GM12878 (cell line): ENCODE results near the gene MLLT3. TPM values are rescaled to one million over a fixed set of nuclear protein-coding genes. Genes with fewer than 3 reads are reported as not detected.

Source experiments
- ATAC-seq: fragments of 200-7000 bp; cut with Tn5 transposase; 3 replicates; pipeline ENCODE4 v1.9.1; 2020; ENCODE audit warnings: mild to moderate bottlenecking, moderate library complexity
- BruUV-seq: library from RNA; stranded (reverse); fragments of 400-500 nt; replicated peaks from 2 replicates; lab custom pipeline; 2021; lab: Mats Ljungman, UMichigan
- CTCF ChIA-PET: fragments of 300-600 bp; sonication (Branson Sonifier 250); formaldehyde crosslinking; extraction: SDS; loops from one replicate; lab custom pipeline; 2021; ENCODE audit warnings: inconsistent platforms; lab: Yijun Ruan, JAX
- POLR2A ChIA-PET: fragments of 350-600 bp; formaldehyde crosslinking; extraction: SDS; loops from one replicate; lab custom pipeline; 2021; ENCODE audit warnings: inconsistent platforms; lab: Charles Lee
- RAD21 ChIA-PET: fragments of 300-600 bp; sonication (Branson Sonifier 250); formaldehyde crosslinking; loops from one replicate; lab custom pipeline; 2023; ENCODE audit warnings: antibody characterized with exemption; ENCODE audit not compliant: unreplicated experiment; lab: Charles Lee
- SMC1A ChIA-PET: fragments of 300-600 bp; sonication (Branson Sonifier 250); formaldehyde crosslinking; loops from one replicate; lab custom pipeline; 2023; ENCODE audit not compliant: unreplicated experiment, uncharacterized antibody; lab: Charles Lee
- DNase-seq: peaks from one replicate; pipeline ENCODE4 v3.0.0-alpha.2; 2011; ENCODE audit warnings: low read depth, low spot score
- FAIRE-seq: peaks from 3 replicates; lab custom pipeline; 2011; peaks lifted over from hg19 to GRCh38; lab: Jason Lieb, UNC
- H2AFZ ChIP-seq: 2 replicates; pipeline ENCODE4 v1.6.0; 2011; ENCODE audit warnings: low read depth, low read length, control low read depth; ENCODE audit not compliant: control insufficient read depth
- H3K27ac ChIP-seq: 2 replicates; pipeline ENCODE4 v1.5.1; 2011; ENCODE audit warnings: control low read depth; ENCODE audit not compliant: control insufficient read depth, insufficient read depth
- H3K27me3 ChIP-seq, 2 experiments: replicated peaks in 1 of 2; 2 replicates each; pipeline versions ENCODE4 v1.6.0 to v1.6.1; 2011; ENCODE audit warnings: low read length in 1 of 2; ENCODE audit not compliant: control insufficient read depth in 2 of 2, insufficient read depth in 2 of 2
- H3K36me3 ChIP-seq, 2 experiments: 2 replicates each; pipeline ENCODE4 v1.5.1; 2011; ENCODE audit warnings: low read length in 1 of 2; ENCODE audit not compliant: control insufficient read depth in 2 of 2, insufficient read depth in 2 of 2
- H3K4me1 ChIP-seq: 2 replicates; pipeline ENCODE4 v1.6.1; 2011; ENCODE audit warnings: mild to moderate bottlenecking, low read length, moderate library complexity, mixed read lengths; ENCODE audit not compliant: control insufficient read depth, insufficient read depth
- H3K4me2 ChIP-seq: 2 replicates; pipeline ENCODE4 v1.6.0; 2011; ENCODE audit warnings: control low read depth; ENCODE audit not compliant: control insufficient read depth, insufficient read depth
- H3K4me3 ChIP-seq: fragments of 200-600 bp; sonication (generic); 2 replicates; pipeline ENCODE4 v1.5.1; 2016
- H3K79me2 ChIP-seq: 2 replicates; pipeline ENCODE4 v1.6.0; 2011; ENCODE audit warnings: low read length; ENCODE audit not compliant: control insufficient read depth, insufficient read depth
- H3K9ac ChIP-seq: 2 replicates; pipeline ENCODE4 v1.8.0; 2011; ENCODE audit warnings: low read length, control low read depth, mixed read lengths; ENCODE audit not compliant: control insufficient read depth, insufficient read depth
- H3K9me3 ChIP-seq: replicated peaks from 3 replicates; pipeline ENCODE4 v1.5.1; 2011; ENCODE audit warnings: mild to moderate bottlenecking, low read length; ENCODE audit not compliant: control insufficient read depth, insufficient read depth
- H4K20me1 ChIP-seq: 2 replicates; pipeline ENCODE4 v1.6.0; 2011; ENCODE audit not compliant: control insufficient read depth, insufficient read depth
- ATF2 ChIP-seq: IDR thresholded peaks from 2 replicates; pipeline ENCODE4 v1.6.1; 2012; ENCODE audit warnings: low read length, inconsistent platforms
- BHLHE40 ChIP-seq, 2 experiments: fragments of 450-650 bp in 1 of 2; IDR thresholded peaks; 2 replicates each; pipeline ENCODE4 v1.6.1; 2011 to 2017; ENCODE audit warnings: low read depth in 2 of 2, borderline replicate concordance in 1 of 2, improper control_type of control experiment in 1 of 2, low read length in 1 of 2, mild to moderate bottlenecking in 1 of 2
- BRCA1 ChIP-seq: IDR thresholded peaks from 2 replicates; pipeline ENCODE4 v1.6.1; 2011; ENCODE audit warnings: low read depth, low read length, improper control_type of control experiment
- E4F1 ChIP-seq: fragments of 450-650 bp; IDR thresholded peaks from 2 replicates; pipeline ENCODE4 v1.6.1; 2018; ENCODE audit warnings: borderline replicate concordance, mild to moderate bottlenecking; ENCODE audit not compliant: partially characterized antibody
- ESRRA ChIP-seq: IDR thresholded peaks from 2 replicates; pipeline ENCODE4 v1.6.1; 2012; ENCODE audit warnings: mild to moderate bottlenecking, low read length, improper control_type of control experiment
- GATAD2B ChIP-seq: fragments of 450-650 bp; conservative IDR thresholded peaks from 2 replicates; pipeline ENCODE4 v1.6.1; 2017; ENCODE audit warnings: low read depth, mild to moderate bottlenecking, moderate library complexity
- MEF2A ChIP-seq: IDR thresholded peaks from 2 replicates; pipeline ENCODE4 v1.6.1; 2011; ENCODE audit warnings: low read depth, mild to moderate bottlenecking, low read length, moderate library complexity; ENCODE audit not compliant: insufficient read depth
- NFIC ChIP-seq: IDR thresholded peaks from 2 replicates; pipeline ENCODE4 v1.6.1; 2012; ENCODE audit warnings: low read depth, mild to moderate bottlenecking, inconsistent platforms, low read length, moderate library complexity
- NRF1 ChIP-seq: conservative IDR thresholded peaks from 2 replicates; pipeline ENCODE4 v1.6.1; 2011; ENCODE audit warnings: mild to moderate bottlenecking, low read depth, low read length, improper control_type of control experiment
- PAX8 ChIP-seq: fragments of 450-650 bp; IDR thresholded peaks from 2 replicates; pipeline ENCODE4 v1.6.1; 2017; ENCODE audit warnings: mild to moderate bottlenecking, moderate library complexity
- POLR2A ChIP-seq: IDR thresholded peaks from 2 replicates; pipeline ENCODE4 v1.6.1; 2011; ENCODE audit warnings: low read depth, mild to moderate bottlenecking, low read length
- POLR2AphosphoS5 ChIP-seq: IDR thresholded peaks from 2 replicates; pipeline ENCODE4 v1.6.1; 2011; ENCODE audit warnings: mild to moderate bottlenecking, low read length, inconsistent platforms
- RUNX3 ChIP-seq: IDR thresholded peaks from 2 replicates; pipeline ENCODE4 v1.6.1; 2012; ENCODE audit warnings: low read length, inconsistent platforms
- TBL1XR1 ChIP-seq: IDR thresholded peaks from 2 replicates; pipeline ENCODE4 v1.6.1; 2012; ENCODE audit warnings: low read depth, low read length, improper control_type of control experiment
- ZBTB40 ChIP-seq: fragments of 450-650 bp; IDR thresholded peaks from 2 replicates; pipeline ENCODE4 v1.6.1; 2016; ENCODE audit warnings: mild to moderate bottlenecking, moderate library complexity, borderline replicate concordance
- ZNF217 ChIP-seq: fragments of 450-650 bp; IDR thresholded peaks from 2 replicates; pipeline ENCODE4 v1.6.1; 2017; ENCODE audit warnings: antibody characterized with exemption, mild to moderate bottlenecking
- WGBS: methylation state at CpG from one replicate; pipeline ENCODE4 v1.1.6; 2016; ENCODE audit warnings: low lambda C conversion rate; ENCODE audit not compliant: insufficient replicate concordance, insufficient coverage; ENCODE audit errors: missing lambda C conversion rate; 5-methylcytosine and 5-hydroxymethylcytosine counted together
- in situ Hi-C: fragments of 300-500 bp; cut with MboI; formaldehyde crosslinking; loops from 9 replicates; pipeline ENCODE4 v1.14.3; 2018; ENCODE audit warnings: mixed read lengths
- intact Hi-C: fragments of 100-400 bp; cut with micrococcal nuclease; formaldehyde crosslinking; loops from one replicate; pipeline ENCODE4 v1.14.2; 2022; ENCODE audit not compliant: unreplicated experiment
- polyA plus RNA-seq, 11 experiments: library from polyadenylated mRNA; depleted of rRNA in 4 of 11; unstranded in 6 of 11; stranded (reverse) in 5 of 11; fragments of >200 nt; fragmentation: Nextera tagmentation in 4 of 11; fragmentation: Illumina TruSeq in 1 of 11; extraction: Ambion mirVana in 4 of 11; extraction: Trizol in 1 of 11; gene quantifications; 1 replicate in 1 of 11; 2 replicates in 10 of 11; pipeline versions ENCODE4 v1.2.1 to v1.2.3, GENCODE V29; 2011 to 2016; ENCODE audit warnings: inconsistent platforms in 2 of 11, missing spikeins in 2 of 11, low read depth in 1 of 11
- total RNA-seq, 4 experiments: library from RNA; depleted of rRNA in 3 of 4; stranded (reverse); fragments of >200 nt in 3 of 4; fragmentation: Illumina TruSeq in 1 of 4; extraction: Trizol in 1 of 4; gene quantifications; 2 replicates each; pipeline versions ENCODE4 v1.2.1 to v1.2.3, GENCODE V29; 2013 to 2021

MLLT3 gene
- total and polyA plus RNA-seq, 10 of the 15 experiments (the other 5 are each of a cell fraction or from before 2014, with no cell fraction given), result 17.7 to 72.3 (median 35.6) TPM

- TF ChIP-seq NFIC (peak; percentile 61; the same call in 1 of the 2 replicates), ATF2 (0 out of 2 replicates have a peak, but pooled peaks have one; percentile 44), POLR2A (no peak), RUNX3 (peak; percentile 71), E4F1 (no peak), MEF2A (peak; percentile 91), GATAD2B (no peak), ZNF217 (no peak), BHLHE40 (IDR thresholded peaks at IDR 0.05; ENCODE audit: borderline replicate concordance in 1 of 2, low read depth in 2 of 2, low read length in 1 of 2) (no peak), ZBTB40 (peak; percentile 50; the same call in 1 of the 2 replicates), NRF1 (no peak), PAX8 (no peak), BRCA1 (no peak), ESRRA (no peak), TBL1XR1 (no peak), POLR2AphosphoS5 (no peak)
- H4K20me1 ChIP-seq, result no peaks in the 10 kb centered on the region
- no TSS peak for BruUV-seq
- ChIA-PET RAD21 (interaction anchor here (0.9 to 1.6 kb wide), 7 partner anchors 52 to 515 kb away, joined by 3 to 8 read pairs (median 3); partner anchors contain the start of gene MLLT3), POLR2A (interaction anchor here (1.4 kb wide), 1 partner anchor 12 kb away, joined by 3 read pairs; no protein-coding TSS in a partner anchor), CTCF (interaction anchor here (0.6 to 2.6 kb wide), 8 partner anchors 9 to 869 kb away, joined by 3 to 7 read pairs (median 4); no protein-coding TSS in a partner anchor), SMC1A (interaction anchor here (0.8 to 1.3 kb wide), 11 partner anchors 9 to 214 kb away, joined by 3 to 7 read pairs (median 3); partner anchors contain the start of gene MLLT3)
- 2% methylated on average over 2 of the region's 2 CpGs for WGBS
- ATAC-seq (peak; percentile 70), FAIRE-seq (peak; percentile 94), DNase-seq (no peak)
- H3K4me3 ChIP-seq, result no peak overlapping the region; the same call in 1 of the 2 replicates
- intact Hi-C loops, result no loop called here
- H3K9me3 ChIP-seq, result no peaks in the 10 kb centered on the region
- H3K27me3 ChIP-seq, result no peaks in the 10 kb centered on the region
- no peak overlapping the region; the same call in 1 of the 2 replicates for H3K27ac ChIP-seq
- peaks cover 14% of the 10 kb centered on the region; the same call in 1 of the 2 replicates for H3K4me1 ChIP-seq
- no peak overlapping the region for H3K9ac ChIP-seq
- no peak overlapping the region for H2AFZ ChIP-seq
- H3K36me3 ChIP-seq, result no peaks in the 10 kb centered on the region
- peak overlapping the region; percentile 31 for H3K4me2 ChIP-seq
- in situ Hi-C loops, result no loop called here
- peaks cover 2% of the 10 kb centered on the region for H3K79me2 ChIP-seq
Measured at GRCh38 chr9:20426019-20426418, 196.3 kb downstream of the MLLT3 start.
